Right renal pelvis (tissue), 4 donors: ENCODE data around the gene GLRX5. TPM values are rescaled to one million over a fixed set of nuclear protein-coding genes. Genes with fewer than 3 reads are reported as not detected.

ENCODE experiments used
- DNase-seq, 4 donors: peaks; one replicate each; pipeline ENCODE4 v3.0.0-alpha.2; 2013; ENCODE audit warnings: low read depth in 4 of 4, low spot score in 3 of 4, missing footprints in 1 of 4
- polyA plus RNA-seq, 4 donors: library from polyadenylated mRNA; unstranded; fragments of 120-200 nt; gene quantifications; one replicate each; pipeline ENCODE4 v1.2.1, GENCODE V29; 2013; ENCODE audit not compliant: insufficient read length in 4 of 4

Gene GLRX5
- polyA plus RNA-seq, 4 donors, result 80.6 to 92.2 (median 83.7) TPM

DNA sequence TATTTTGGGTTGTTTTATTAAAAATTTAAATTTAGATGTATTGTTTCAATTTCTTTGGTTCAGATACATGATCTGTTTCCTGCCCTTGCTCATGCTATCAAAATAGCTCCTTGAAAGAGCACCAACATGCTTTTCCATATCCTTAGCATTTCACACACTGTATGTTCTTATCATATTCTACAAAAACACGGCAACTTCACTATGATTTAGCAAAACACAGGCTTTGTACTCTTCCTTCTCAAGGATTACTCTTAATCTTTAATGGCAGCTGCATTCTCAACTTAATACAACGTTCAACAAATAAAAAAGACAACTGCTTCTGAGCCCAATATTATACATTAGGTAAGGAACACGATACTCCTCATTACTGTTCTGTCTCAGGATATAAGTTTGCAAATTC is 2.9 kb upstream of the GLRX5 start:
- DNase-seq, result no peak

DNA sequence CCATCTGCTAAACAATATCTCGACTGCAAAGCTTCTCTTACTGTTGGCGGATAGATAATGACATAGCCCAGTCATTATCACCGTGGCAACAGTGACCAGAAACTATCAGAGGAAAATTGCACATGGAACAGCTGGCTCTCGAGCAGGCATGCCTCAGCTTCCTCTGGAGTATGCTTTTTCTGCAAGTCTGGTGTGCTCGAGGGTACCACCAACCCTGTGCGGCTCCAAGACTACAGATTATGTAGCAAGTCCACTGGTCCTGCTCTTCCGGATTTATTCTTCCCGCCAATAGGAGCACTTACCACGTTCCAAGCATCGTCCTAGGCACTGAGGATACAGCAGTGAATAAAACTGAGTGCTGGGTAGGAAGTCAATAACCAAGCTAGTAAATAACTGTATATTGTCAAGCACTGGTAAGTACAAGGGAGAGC is 1.4 kb upstream of the GLRX5 start:
- no peak for DNase-seq

DNA sequence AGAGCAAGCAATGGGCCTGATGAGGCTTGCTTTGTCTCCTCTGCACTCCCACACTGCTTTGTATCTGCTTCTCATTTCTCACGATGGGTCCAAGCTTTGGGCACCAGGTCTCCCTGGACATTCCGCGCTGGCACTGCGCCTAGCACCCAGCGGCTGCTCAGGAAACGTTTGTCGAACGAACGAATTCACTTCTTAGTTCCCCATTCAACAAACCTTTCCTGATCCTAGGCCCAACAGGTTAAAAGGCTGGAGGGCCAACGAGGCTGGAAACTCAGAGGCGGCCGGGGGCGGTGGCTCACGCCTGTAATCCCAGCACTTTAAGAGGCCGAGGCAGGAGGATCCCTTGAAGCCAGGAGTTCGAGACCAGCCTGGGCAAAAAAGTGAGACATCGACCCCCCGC is 1.0 kb upstream of the GLRX5 start:
- DNase-seq, result no peak

DNA sequence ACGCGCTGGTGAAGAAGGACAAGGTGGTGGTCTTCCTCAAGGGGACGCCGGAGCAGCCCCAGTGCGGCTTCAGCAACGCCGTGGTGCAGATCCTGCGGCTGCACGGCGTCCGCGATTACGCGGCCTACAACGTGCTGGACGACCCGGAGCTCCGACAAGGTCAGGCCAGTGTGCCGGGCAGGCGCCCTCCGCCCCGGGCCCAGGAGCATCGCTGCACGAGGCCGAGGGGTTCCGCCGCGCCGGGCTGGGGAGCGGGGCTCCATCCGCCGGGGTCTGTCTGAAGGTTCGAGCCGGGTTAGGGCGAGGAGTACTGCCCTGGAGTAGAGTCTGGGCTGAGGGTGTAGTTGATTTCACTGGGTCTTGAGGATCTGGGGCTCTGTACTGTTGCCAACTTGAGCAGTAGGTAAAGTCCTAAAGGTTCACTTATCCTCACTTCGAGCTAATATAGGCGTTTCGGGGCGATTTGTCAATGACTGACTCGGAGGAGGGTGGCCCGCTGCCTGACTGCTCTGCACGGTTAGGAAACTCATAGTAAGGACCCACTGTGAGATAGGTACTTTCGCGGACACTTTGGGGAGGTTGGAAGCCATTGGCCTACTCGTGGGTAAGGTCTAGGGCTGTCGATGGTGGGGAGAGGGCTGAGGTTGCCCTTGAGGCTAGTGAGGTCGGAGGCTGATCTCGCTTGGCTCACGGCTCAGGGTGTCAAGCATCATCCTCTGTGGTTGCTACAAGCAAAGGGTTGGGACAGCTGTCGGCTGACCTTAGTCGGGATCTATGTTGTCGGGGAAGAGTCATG is 574 bp downstream of the GLRX5 start:
- no peak for DNase-seq

DNA sequence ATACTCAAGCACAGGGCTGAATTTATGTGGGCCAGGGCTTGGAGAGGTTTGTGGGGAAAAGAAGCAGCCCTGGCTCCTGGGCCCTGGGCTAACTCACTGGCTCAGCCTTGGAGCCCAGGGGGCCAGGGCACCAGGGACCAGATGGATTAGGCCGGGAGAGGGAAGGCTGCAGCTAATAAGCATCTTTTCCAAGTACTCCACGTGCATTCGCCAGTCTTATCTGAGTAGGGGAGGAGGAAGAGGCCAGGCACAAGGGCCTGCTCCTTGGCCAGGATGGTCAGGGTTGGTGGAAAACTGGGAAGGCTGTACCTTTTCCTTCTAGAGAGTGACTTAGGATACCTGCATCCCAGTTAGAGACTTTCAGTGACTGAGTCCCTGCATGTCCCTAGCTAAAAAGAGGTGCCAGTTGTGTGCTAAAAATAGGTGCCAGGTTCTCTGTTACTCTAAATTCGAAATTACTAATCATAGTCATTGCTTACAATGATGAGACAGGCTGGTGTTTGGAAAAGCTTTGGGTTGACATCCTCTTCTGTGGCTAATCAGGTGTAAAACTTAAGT is 1.3 kb downstream of the GLRX5 start:
- DNase-seq, result no peak

DNA sequence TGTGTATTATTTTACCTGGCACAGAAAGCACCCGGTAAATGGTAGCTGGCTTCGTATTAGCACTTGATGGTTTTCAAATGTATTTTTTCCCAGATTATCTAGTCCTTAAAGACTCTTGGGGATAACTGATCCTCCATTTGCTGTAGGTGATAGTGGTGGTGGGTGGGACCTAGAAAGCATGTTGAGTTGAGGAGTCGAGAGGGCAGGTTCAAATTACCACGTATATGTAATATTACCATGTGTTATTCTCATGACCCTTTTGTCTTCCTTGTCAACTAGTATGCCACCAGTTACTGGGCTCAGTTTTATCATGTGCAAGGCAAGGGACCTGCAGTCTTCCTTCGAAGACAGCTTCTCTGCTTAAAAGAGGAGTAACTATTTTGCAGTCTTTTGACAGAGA is 1.8 kb downstream of the GLRX5 start:
- no peak for DNase-seq

DNA sequence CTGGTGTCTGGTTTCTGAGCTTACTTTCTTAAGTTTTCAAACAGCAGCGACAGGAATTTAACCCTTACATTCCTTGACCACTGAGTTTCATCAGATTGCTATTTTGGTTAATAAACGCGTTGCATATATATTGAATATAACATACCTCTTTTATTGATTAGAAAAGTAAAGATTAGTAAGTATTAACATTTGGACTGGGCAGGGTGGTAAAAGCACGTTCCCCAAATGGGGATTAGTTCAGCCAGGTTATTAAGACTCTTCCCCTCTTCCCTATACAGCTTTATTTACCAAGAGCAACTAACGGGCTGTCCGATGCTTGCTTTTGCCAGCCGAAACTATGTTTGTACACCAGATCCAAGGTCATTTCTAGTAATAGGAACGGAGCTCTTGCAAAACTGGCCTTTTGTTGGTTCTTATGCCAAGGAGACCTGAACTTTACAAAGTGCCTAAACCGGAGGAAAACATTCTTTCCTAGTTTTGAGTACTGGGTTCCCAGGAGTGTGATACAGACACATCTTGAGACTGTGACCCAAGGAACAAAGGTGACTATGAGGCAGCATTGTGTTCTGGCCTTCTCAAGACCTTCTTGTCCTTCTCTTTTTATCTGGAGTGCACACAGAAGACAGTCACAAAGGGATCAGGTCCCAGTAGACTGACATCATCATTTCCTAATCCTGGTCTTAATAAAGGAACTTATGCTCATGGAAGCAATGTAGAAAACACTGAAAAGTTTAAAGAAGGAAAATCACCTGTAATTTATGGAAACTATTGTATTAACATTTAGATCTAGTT is 2.6 kb downstream of the GLRX5 start:
- DNase-seq, result no peak

DNA sequence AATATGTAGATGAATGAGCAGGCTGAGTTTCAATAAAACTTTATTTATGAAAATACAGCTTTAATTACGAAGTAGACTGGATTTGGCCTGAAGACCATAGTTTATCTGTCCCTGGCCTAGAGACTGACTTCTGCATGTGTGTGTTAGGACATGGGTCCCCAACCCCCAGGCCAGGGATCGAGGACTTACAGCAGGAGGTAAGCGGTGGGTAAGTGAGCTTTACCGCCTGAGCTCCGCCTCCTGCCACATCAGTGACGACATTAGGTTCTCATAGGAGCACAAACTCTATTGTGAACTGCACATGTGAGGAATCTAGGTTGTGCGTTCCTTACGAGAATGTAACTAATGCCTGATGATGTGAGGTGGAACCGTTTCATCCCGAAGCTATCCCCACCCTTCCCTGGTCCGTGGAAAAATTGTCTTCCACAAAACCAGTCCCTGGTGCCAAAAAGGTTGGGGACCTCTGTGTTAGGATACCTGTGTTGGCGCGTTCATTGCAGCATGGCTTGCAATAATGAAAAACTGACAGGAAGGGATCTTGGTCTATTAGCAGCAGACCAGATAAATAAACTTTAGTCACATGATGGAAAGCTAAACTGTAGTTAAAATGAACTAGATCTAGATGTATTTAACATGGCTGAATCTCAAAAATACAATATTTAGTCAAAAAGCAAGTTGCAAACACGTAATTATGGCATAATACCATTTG is 4.1 kb downstream of the GLRX5 start:
- DNase-seq, result no peak

DNA sequence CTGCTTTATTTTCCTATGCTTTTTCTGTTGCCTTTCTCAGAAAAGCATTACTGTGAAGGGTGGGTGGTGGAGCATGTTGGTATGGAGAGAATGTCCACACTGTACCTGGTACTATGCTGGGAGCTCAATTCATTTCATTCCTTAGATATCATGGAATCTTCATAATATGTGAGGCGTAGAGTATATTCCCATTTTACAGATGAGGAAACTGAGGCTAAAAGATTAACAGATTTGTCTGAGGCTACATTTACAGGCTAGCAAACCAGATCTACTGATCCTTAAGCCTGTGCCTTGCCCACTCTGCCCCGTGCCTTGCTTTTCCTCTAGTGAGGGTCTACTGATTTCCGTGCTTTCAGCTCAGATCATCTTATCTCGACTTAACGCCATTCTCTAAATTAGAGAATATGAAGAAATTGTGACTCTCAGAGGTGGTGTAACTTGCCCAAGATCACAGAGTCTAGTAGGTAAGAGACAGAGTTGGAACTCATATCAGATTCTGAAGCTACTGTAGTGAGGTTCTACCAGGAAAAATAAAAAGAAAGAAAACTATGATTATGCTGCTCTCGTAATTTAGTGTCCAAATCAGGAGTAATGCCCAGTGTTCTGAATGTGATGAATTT is 5.5 kb downstream of the GLRX5 start:
- DNase-seq, result no peak

DNA sequence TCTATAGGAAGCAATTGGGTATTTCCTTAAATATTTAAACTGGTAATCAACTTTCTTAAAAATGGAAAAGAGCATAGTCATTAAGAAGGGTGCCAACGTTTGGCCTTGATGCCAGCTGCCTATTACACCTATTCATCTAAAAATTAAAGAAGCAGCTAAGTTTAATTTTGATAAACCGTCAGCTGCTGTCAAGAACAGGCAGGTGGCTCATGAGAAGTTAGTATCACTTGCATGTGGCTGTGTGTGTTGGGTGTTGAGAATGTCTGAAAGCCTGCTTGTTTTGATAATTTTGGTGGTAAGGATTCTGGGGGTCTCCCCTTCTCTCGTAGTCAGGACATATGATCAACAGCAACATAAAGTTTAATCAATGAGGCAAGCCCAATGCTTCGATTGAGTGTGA is 6.5 kb downstream of the GLRX5 start:
- no peak for DNase-seq

DNA sequence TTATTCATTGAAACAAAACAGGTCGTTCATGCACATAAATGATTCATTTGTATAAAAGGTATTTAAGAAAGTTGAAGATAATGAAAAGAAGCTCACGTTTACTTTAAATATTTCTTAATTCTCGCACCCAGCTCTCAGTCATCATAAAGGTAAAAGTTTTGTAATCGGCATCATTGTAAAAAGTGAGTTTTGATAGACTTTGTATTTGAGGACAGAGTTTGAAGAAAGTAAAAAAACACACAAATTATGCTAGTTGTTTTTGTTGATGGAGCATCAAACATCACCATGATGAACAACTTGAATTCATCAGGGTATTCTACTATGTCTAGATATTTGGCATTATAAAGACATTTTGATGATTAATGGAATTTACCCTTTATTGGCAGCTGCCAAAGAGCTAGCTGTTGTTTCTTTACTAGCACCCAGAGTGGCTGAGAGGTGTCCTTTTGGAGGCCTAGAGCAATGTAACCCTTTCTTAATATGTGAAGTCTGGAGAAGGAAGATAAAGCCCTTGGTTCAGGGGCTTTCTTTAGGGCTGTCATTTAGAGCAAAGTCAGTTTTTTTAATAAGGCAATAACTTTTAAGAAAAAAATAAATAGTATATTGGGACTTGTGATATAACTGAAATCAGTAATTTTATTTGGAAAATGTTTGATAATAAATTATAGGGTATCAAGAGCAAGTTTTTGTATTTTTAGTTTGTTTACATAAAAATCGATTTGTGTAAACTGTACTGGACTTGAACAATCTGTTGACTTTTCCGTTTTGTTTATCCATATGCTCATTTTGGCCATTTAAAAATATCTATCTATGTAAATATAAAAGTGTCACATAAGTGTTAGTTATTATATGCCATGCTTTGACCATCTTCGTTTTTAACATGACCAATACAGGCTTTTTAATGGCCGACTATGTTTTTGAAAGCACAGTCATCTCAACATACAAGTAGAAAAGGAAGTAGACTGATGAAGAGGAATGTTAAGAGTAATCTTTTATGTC is 7.4 kb downstream of the GLRX5 start:
- no peak for DNase-seq

DNA sequence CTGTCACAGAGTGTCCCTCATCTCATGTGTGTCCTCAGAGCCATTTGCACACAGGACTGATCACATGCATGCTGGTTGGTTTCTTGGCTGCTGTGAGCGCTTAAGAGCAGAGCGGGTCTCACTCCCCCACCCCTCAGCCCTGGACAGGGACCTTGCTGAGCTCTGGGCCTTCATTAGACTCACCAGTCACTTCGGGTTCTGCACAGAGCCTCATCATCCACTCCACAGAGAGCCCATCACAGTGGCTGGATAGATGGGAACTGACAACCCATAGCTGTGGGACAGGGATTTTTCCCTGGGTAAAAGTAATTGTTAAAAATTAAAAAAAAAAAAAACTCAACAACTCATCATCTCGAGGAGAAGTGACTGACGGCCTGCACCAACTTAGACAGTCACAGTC is 8.2 kb downstream of the GLRX5 start:
- no peak for DNase-seq

DNA sequence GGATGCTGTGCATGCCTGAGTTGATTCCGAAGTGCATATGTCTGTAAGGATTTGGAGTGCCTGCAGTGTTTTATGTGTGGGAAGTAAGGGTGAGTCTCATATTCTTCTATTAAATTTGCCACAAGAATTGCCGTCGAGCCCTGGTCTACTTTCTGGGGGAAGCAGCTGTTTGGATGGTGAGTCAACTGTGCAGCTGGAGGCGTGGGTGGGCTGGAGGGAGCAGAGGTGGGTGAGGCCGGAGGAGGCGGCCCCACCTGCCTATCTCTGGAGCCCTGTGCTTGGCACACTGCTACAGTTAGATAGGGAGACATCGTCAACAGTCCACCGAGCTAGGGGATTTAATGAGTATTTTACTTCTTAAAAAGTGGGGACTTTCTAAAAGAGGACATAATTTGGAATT is 9.7 kb downstream of the GLRX5 start:
- no peak for DNase-seq

DNA sequence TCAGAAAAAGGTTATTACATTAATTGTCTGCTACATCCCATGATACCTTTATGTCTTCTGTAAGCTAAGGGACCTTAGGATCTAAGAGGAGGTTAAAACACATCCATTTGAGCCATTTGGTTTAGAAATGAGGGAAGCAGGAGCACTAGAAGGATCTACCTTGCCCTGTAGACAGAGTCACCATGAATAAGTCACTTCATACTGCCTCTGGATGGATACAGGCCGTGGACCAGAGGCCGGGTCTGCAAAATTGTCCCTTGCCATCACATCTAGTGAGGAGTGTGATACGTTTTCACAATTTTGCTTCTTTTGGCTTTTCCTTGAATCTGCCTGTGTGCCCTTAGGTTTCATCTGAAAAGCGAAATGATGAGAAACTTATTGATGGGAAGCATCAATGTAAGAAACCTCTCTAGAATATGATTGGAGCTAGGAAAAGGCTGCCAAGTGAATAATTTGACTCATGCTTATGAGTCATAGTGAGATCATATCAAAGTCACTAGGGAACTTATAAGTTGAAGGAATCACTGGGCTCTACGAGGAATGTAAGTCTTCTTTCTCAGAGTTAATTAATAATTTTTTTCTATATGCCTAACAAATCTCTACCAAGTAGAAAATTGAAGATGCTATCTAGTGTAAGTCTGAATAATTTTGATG is 10.8 kb downstream of the GLRX5 start:
- no peak for DNase-seq

DNA sequence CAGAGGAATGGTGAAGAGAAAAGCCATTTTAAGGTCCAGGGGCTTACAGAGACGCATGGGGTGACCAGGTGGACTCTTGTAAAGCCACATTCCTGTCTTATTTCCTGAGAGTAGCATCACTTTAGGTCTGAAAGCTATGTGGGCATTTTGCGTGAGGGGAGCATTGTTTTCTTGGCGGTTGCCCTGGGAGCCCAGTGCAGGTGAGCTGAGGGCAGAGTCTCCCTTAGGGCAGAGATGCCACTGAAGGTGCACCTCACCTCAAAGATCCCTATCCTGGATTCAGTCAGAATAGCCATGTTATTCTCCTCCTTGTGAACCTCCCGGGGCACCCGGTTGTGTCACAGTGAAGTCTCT is 12.4 kb downstream of the GLRX5 start:
- DNase-seq, result no peak

DNA sequence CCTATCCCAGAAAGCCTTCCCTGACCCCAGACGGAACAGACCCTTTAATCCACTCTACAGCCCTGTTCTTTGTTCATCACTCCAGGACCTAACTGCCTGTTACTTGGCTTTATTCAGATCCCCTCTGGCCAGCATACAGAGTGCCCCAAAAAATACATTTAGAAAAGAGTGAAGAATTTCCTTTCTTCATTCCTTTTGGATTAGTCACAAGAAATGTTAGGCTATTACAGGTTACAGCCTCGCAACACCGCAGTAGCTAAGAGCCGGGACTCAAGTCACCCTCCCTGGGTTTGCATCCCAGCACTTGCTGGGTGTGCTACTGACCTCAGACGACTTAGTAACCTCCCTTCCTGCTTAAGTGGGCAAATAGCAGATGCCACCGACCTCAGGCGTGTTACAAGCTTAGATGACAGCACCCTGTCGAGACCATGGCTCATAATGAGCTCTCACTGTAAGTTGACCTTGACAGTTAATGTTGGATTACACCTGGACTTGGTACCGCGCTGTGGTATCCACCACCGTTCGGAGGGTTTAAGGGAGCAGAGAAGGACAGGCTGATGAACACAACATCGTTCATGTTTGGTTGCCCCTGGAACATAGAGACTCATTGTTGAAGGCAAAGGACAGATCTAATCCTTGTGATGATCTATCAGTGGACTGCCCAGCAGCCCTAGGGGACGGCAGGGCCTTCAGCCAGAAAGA is 12.9 kb downstream of the GLRX5 start:
- DNase-seq, result no peak

DNA sequence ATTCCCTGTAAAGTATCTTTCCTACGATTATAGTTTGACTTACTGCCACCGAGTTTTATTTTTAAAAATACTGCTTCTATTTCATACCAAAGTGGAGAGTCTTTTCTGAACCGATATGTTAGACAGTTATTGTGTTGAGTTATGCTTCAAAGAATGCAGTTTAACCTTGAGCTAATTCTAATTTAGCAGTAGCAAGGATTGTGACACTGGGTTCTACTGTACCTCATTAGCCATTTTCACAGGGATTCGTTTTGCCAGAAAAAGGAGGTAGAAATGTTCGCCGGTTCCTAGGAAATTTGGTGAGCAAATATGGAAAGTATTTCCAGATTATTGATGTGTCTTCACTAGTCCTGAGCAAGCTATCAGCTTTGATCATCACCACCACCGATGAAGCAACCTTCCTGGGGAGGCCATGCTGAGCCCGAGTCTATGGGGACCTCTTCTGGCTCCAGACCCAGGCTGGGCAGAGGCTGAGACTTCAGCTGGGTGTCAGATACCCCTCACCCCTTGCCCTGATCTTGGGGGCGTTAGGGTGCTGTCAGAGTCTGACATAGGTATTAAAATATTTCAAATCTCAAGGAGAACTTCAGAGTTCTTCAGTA is 13.6 kb downstream of the GLRX5 start:
- no peak for DNase-seq
